GM12891 (cell line): ENCODE data around the gene DERL3.

ENCODE experiments used
- DNase-seq: peaks from one replicate; pipeline ENCODE4 v3.0.0; 2011; ENCODE audit warnings: low spot score; ENCODE audit not compliant: insufficient read length
- FAIRE-seq: peaks from 2 replicates; lab custom pipeline; 2011; peaks lifted over from hg19 to GRCh38; lab: Jason Lieb, UNC
- PAX5 ChIP-seq: IDR thresholded peaks from 2 replicates; pipeline ENCODE4 v1.6.1; 2011; ENCODE audit warnings: low read length, moderate library complexity, mild to moderate bottlenecking; ENCODE audit not compliant: insufficient read depth, severe bottlenecking
- POLR2A ChIP-seq: IDR thresholded peaks from 2 replicates; pipeline ENCODE4 v1.6.1; 2011; ENCODE audit warnings: low read depth, low read length, control low read depth
- POLR2AphosphoS5 ChIP-seq: IDR thresholded peaks from 2 replicates; pipeline ENCODE4 v1.6.1; 2011; ENCODE audit warnings: low read depth, low read length, control low read depth
- POU2F2 ChIP-seq: IDR thresholded peaks from 2 replicates; pipeline ENCODE4 v1.6.1; 2011; ENCODE audit warnings: low read depth, mild to moderate bottlenecking, control low read depth, low read length, moderate library complexity
- SPI1 ChIP-seq: IDR thresholded peaks from 2 replicates; pipeline ENCODE4 v1.6.1; 2011; ENCODE audit warnings: low read depth, low read length, control low read depth
- TAF1 ChIP-seq: IDR thresholded peaks from 2 replicates; pipeline ENCODE4 v1.6.1; 2011; ENCODE audit warnings: low read depth, low read length, control low read depth

Gene DERL3

DNA sequence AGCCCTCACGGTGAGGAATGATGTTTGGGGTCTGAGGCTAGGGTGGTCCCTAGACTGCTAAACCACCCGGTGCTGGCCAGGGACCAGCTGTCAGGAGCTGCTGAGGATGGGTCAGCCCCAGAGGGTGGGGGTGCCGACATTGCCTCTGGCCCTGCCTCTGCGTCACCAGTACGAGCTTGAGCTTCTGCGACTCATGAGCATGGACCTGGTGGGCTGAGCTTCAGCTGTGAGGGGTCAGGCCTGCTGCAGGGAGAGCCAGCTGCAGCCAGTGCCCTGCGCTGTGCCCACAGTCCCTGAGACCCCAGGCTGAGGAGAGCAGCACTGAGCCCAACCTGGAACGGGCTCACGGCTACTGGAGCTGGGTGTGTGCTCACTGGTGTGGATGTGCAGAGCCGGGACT lies 7.0 kb downstream of the DERL3 start:
- TF ChIP-seq POLR2A (no peak), POU2F2 (no peak), PAX5 (no peak), POLR2AphosphoS5 (no peak), SPI1 (no peak), TAF1 (no peak)
- FAIRE-seq (no peak), DNase-seq (no peak)

DNA sequence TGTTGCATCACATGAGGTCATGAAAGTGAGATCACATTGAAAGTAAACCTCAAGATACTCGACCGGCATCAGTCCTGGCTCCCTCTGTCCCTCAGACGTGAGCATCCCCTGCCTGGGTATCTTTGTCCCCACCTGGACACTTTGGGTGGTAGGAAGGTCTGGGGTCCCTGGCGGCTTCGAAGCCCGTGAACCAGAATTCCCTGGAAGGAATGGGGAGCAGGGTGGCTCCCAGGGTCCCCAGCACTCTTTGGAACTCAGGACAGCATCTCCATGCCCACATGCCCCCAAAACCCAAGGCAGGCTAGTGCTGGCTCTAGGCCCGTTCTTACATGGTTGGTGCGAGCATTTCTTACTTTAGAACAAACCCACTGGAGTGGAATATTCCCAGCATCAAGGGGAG lies 7.5 kb downstream of the DERL3 start:
- no peak for FAIRE-seq
- TF ChIP-seq TAF1 (no peak), POLR2AphosphoS5 (no peak), POU2F2 (no peak), POLR2A (no peak), SPI1 (no peak), PAX5 (no peak)
- DNase-seq, result no peak

- FAIRE-seq, result no peak
- DNase-seq, result no peak
- no peak for TF ChIP-seq POU2F2
- TF ChIP-seq POLR2AphosphoS5, result no peak
- no peak for TF ChIP-seq TAF1
- TF ChIP-seq POLR2A, result no peak
- TF ChIP-seq PAX5, result no peak
- TF ChIP-seq SPI1, result no peak
These were observed 8.9 kb downstream of the DERL3 start for GRCh38 chr22:23829845-23830372.

- FAIRE-seq, result no peak
- no peak for DNase-seq
- TF ChIP-seq PAX5 (no peak), POLR2AphosphoS5 (no peak), SPI1 (no peak), TAF1 (no peak), POLR2A (no peak), POU2F2 (no peak)
These were observed 9.8 kb downstream of the DERL3 start for GRCh38 chr22:23828800-23829680.

DNA sequence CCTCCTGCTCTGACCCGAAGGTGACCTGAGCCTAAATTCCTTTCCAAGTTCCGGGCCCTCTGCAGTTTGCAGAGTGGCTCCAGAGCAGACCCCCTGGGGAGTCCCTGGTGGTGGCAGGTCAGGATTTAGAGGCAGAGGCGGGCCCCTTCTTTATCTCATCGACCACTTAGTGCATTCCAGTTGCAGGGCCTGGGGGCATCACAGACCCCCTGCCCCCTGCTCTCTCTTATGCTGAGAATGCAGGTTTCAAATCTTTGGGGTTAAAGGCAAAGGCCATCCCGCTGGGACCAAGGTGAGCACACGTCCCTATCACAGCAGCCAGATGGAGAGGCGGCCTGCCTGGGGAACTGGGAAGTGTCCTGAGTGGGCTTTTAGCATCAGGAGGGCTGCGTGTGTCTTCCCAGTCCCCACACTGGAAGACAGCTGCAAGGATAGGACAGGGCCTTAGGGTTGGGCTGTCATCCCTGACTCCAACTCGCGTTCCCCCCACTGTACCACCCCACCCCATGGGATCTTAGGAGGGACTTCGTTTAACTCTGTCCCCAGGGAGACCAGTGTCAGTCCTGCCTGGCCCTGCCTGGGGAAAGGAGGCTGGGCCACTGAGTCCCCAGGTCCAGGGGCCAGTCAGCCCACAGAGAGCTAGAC lies 11.3 kb downstream of the DERL3 start:
- DNase-seq (no peak), FAIRE-seq (no peak)
- no peak for TF ChIP-seq PAX5
- TF ChIP-seq POLR2A, result no peak
- no peak for TF ChIP-seq SPI1
- TF ChIP-seq TAF1, result no peak
- no peak for TF ChIP-seq POU2F2
- TF ChIP-seq POLR2AphosphoS5, result no peak

- no peak for TF ChIP-seq POLR2AphosphoS5
- no peak for TF ChIP-seq POLR2A
- no peak for TF ChIP-seq SPI1
- TF ChIP-seq PAX5, result no peak
- no peak for TF ChIP-seq TAF1
- no peak for TF ChIP-seq POU2F2
- DNase-seq, result no peak
- no peak for FAIRE-seq
These were observed 12.1 kb downstream of the DERL3 start for GRCh38 chr22:23826510-23827350.

- FAIRE-seq (no peak), DNase-seq (no peak)
- TF ChIP-seq POU2F2 (no peak), SPI1 (no peak), POLR2A (no peak), PAX5 (no peak), POLR2AphosphoS5 (no peak)
These were observed 13.4 kb downstream of the DERL3 start for GRCh38 chr22:23825246-23825905.

DNA sequence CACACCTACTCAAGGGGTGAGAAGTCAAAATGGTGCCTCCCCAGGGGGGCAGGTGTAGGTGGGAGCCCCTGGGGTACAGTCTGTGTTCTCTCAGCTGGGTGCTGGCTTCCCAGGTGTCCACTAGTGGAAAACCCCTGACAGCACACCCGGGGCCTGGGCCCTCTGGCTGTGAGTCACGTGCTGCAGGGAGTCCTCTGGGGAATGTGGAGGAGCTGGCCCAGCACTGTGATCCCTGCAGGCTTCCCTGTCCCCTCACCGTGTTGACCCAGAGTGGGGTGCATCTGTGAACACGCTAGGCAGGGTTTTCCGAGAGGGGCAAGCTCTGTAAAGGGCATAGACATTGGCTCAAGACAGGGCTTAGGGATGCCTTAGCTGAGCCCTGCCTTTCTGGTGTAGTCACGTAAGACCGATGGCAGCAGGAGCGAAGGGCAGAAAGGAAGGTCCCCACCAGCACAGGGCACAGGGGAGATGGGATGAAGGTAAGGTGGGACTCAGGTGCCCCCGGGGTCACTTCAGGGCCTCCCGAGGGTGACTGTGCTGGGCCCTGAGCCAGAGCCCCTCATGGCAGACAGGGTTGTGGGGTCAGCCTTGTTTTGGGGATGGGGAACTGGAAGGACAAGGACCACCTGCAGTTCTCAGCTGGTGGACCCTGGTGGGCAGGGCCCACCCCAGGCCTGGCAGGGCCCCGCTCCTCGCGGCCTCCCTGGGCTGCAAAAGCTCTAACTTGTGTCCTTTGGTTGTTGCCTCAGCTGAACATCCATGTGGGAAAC lies 14.1 kb downstream of the DERL3 start:
- no peak for TF ChIP-seq PAX5
- TF ChIP-seq POLR2A, result no peak
- no peak for TF ChIP-seq POLR2AphosphoS5
- no peak for TF ChIP-seq TAF1
- TF ChIP-seq POU2F2, result no peak
- TF ChIP-seq SPI1, result no peak
- FAIRE-seq, result no peak
- no peak for DNase-seq

GRCh38 chr22:23823331-23823791 lies 15.4 kb downstream of the DERL3 start:
- no peak for FAIRE-seq
- no peak for DNase-seq
- TF ChIP-seq POLR2AphosphoS5 (no peak), TAF1 (no peak), SPI1 (no peak), POU2F2 (no peak), PAX5 (no peak), POLR2A (no peak)
